Fibroblast of the aortic adventitia (primary cell): Measurements from ENCODE around the gene EHD4. TPM values are rescaled to one million over a fixed set of nuclear protein-coding genes. Genes with fewer than 3 reads are reported as not detected.

ENCODE experiments used
- DNase-seq: peaks from one replicate; pipeline ENCODE4 v3.0.0-alpha.2; 2010; ENCODE audit warnings: low read depth
- H3K4me3 ChIP-seq: 2 replicates; pipeline ENCODE4 v1.5.1; 2011; ENCODE audit warnings: low read depth, mild to moderate bottlenecking, control low read depth, low read length, moderate library complexity
- CTCF ChIP-seq: IDR thresholded peaks from 2 replicates; pipeline ENCODE4 v1.5.1; 2011; ENCODE audit warnings: mild to moderate bottlenecking, low read length, control low read depth, inconsistent platforms; ENCODE audit not compliant: insufficient read depth
- total RNA-seq: library from RNA; depleted of rRNA; stranded (reverse); fragments of >200 nt; gene quantifications from 2 replicates; pipeline ENCODE4 v1.2.3, GENCODE V29; 2012; ENCODE audit warnings: low replicate concordance

Gene EHD4
- total RNA-seq, 1 donor = 10.8 TPM

- H3K4me3 ChIP-seq = no peak overlapping the region
- no peak for TF ChIP-seq CTCF
- DNase-seq = no peak
Measured at GRCh38 chr15:41880156-41880877, 92.0 kb downstream of the EHD4 start.

DNA sequence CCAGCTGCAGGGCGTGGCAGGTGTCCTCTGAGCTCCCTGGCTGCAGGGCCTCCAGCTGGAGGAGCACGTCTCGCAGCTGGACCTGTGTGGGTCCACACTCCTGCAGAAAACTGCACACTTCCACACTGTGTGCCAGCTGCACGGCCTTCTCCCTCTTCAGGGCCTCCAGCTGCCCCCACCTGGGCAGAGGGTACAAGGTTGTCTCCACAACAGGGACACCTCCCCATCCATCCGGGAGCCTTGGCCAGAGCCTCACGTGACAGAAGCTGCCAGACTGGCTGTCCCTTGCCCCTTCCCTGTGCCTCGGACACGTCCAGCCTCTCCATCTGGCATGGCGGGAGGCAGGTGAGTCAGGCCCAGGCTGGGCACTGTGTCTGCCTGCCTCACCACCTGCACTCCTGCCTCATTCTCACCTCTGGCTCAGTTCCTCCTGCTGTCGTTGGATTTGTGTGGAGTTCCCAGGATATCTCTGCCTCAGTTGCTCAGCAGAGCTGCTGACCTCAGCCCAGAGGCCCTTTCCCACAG lies 93.0 kb downstream of the EHD4 start:
- no peak for TF ChIP-seq CTCF

DNA sequence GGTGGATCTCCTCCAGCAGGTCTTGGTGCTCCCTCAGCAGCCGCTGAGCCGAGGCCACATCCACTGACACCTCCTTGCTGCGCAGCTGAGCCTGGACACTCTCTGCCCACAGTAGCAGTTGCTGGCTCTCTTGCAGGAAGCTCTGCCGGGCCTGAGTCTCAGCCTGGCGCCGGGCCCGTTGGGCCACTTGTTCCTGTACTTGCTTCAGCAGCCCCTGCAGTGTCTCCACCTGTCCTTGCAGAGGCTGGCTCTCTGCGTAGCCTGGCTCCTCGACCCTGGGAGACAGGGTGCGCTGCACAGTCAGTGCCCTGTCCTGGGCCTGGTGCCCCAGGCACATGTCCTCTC lies 94.0 kb downstream of the EHD4 start:
- TF ChIP-seq CTCF = no peak
- no peak overlapping the region for H3K4me3 ChIP-seq
- no peak for DNase-seq

More for the DNA sequence above, 93.0 kb downstream of the EHD4 start:
- H3K4me3 ChIP-seq = no peak overlapping the region
- DNase-seq = no peak

- no peak overlapping the region for H3K4me3 ChIP-seq
- no peak for TF ChIP-seq CTCF
- no peak for DNase-seq
Measured at GRCh38 chr15:41877631-41878354, 94.6 kb downstream of the EHD4 start.

DNA sequence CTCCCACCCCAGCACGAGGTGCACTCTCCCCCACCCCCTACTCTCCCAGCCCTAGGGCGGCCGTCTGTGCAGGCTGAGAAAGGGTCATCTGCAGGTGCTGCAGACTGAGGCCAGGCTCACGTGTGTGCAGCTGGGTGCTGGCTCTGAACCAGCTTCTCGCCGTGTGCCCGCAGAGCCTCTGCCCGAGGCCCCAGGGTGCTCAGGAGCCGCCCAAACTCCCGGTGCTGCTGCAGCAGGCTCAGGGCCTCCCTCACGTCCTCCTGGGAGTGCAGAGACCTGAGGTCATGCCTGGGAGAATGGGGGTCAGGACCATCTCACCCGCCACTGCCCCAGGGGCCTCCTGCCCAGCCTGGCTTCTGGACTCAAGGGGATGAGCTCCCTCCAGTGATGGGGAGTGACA lies 95.7 kb downstream of the EHD4 start:
- DNase-seq = no peak
- H3K4me3 ChIP-seq = no peak overlapping the region
- no peak for TF ChIP-seq CTCF

DNA sequence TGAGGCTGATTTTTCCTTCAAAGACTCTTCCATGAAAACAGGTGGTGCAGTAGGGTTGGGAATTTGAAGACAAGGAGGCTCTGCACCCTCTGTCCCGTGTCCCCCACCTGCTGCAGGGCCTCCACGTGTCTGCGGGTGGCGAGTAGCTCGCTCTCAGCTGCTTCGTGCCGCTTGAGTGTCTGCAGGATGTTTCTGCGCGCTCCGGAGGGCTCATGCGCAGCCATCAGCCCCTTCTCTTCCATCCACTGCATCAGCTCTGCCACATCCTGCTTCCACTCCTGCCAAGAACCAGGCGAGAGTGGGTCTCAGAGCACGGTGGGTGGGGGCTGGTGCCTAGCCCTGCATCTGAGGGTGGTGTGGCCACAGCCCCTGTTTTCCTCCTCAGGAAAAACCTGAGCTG lies 96.3 kb downstream of the EHD4 start:
- no peak for DNase-seq
- TF ChIP-seq CTCF = no peak
- H3K4me3 ChIP-seq = no peak overlapping the region
